Coronary artery (tissue), 2 donors: Measurements from ENCODE around the gene DCPS.
"Not testable (repeated sequence)": the region's sequence is repeated elsewhere in the genome, so short reads cannot be mapped to it uniquely, and the experiment has no call there.

ENCODE experiments used
- DNase-seq: peaks from one replicate; pipeline ENCODE4 v3.0.0-alpha.2; 2017; ENCODE audit warnings: low spot score
- H3K27ac ChIP-seq, 2 donors: fragments of 200-600 bp; sonication (generic); one replicate each; pipeline ENCODE4 v1.5.1; 2016 to 2019
- H3K4me3 ChIP-seq: fragments of 200-600 bp; sonication (generic); 2 replicates; pipeline ENCODE4 v1.5.1; 2016; ENCODE audit warnings: mild to moderate bottlenecking, moderate library complexity
- TF ChIP-seq, protein P1 (sequence below): fragments of 200-600 bp; sonication (generic); IDR thresholded peaks from one replicate; pipeline ENCODE4 v1.5.1; 2019; ENCODE audit warnings: antibody characterized with exemption

DCPS gene

DNA sequence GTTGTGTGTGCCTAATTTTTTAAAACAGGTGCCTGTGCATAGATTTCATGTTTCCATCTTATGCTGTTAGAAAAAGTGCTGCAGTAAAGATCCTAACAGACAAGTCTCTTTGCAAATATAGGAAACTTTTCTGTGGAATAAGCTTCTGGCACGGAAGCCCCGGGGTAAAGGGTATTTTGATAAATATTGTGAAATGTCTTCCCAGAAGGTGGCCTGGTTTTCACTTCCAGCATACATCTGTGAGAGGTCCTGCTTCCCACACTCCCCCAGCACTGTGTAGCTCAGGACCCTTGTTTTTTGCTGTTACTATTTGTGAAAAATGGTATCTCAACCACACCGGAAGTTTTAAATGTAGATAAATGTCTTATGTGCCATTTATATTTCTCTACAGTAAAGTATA lies 66.2 kb downstream of the DCPS start:
- DNase-seq: no peak
- Histone ChIP-seq H3K27ac (no peak overlapping the region), H3K4me3 (no peak overlapping the region)
- TF ChIP-seq, protein P1, sequence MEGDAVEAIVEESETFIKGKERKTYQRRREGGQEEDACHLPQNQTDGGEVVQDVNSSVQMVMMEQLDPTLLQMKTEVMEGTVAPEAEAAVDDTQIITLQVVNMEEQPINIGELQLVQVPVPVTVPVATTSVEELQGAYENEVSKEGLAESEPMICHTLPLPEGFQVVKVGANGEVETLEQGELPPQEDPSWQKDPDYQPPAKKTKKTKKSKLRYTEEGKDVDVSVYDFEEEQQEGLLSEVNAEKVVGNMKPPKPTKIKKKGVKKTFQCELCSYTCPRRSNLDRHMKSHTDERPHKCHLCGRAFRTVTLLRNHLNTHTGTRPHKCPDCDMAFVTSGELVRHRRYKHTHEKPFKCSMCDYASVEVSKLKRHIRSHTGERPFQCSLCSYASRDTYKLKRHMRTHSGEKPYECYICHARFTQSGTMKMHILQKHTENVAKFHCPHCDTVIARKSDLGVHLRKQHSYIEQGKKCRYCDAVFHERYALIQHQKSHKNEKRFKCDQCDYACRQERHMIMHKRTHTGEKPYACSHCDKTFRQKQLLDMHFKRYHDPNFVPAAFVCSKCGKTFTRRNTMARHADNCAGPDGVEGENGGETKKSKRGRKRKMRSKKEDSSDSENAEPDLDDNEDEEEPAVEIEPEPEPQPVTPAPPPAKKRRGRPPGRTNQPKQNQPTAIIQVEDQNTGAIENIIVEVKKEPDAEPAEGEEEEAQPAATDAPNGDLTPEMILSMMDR: no peak

DNA sequence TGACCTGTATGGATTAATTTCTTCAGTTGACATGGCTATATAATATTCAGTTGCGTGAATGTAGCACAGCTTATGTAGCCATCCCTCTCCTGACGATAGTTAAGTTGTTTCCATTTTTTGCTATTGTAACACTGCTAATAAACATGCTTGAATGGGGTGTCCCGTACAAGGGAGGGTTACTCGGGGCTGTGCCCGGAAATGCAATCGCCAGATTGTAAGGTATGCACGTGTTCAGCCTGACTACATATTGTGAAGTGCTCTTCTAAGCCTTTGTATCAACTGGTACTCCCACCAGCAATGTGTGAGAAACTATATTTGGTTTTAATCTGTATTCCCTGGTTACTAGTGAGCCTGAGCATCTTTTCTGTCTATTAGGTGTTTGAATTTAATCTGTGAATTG lies 67.7 kb downstream of the DCPS start:
- Histone ChIP-seq H3K27ac (no peak overlapping the region), H3K4me3 (no peak overlapping the region)
- no peak for DNase-seq
- TF ChIP-seq, protein P1: no peak

DNA sequence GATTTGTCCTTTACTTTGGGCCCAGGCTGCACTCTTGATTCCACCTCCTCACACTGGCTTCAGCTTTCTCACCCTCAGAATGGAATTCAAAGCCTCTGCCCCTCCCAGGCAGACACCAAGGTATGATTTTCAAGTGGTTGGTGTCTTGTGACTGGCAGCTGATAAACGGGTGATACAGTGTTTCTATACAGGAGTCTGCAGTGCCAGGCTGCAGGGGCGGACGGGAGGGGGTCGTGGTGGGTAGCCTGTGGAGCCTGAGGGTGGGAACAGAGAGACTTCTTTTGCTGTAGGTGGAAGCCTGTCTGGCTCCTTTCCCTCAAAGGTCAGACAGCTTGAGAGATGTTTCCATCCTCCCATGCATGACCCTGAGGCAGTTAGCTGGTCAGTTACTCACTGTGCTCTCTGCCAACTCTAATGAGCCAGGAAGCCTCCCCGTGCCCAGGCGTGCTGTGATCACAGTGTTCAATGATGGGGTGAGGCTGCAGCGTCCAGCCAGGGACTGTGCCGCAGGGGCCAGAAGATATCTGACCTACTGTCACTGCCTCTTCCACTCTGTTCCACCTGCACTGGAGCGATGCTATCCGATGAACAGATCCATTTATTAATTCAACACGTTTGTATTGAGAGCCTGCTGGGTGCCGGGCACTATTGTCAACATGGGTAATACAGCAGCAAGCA lies 69.7 kb downstream of the DCPS start:
- H3K4me3 ChIP-seq, DNase-seq, H3K27ac ChIP-seq: not testable (repeated sequence)

DNA sequence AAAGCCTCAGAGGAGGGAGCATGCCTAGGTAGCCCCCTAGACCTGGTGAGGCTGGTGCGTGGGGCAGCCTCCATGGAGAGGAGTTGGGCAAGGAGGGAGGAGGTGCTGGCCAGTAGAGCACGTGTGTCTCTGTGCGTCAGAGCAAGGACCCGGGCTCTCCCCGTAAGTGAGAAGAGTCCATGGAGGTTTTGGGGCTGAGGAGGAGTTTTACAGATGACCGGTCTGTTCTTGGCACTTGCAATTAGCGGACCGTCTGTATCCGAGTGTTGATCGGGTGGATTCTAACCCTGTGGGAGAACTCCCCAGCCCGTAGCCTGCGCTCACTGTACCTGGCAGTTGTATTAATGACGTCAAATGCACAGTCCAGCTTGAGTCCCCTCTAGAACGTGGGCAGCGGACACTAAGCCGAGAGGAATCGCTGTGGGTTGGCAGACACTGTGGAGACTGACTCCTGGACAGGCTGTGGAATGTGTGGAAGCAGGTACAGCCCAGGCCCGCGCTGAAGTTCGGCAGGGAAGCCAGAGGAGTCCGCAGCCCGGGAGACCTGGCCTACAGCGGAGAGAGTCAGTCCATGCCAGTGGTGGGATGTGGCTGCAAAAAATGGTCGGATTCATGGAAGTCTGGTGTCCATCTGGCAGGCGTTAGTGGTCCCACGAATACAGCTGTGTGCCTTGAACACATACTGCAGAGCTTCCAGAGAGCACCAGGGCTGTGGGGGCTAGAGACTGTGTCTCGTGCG lies 70.9 kb downstream of the DCPS start:
- not testable (repeated sequence) for DNase-seq, H3K4me3 ChIP-seq
- peak overlapping the region in 1 of 2 donors; percentile 16 for H3K27ac ChIP-seq

DNA sequence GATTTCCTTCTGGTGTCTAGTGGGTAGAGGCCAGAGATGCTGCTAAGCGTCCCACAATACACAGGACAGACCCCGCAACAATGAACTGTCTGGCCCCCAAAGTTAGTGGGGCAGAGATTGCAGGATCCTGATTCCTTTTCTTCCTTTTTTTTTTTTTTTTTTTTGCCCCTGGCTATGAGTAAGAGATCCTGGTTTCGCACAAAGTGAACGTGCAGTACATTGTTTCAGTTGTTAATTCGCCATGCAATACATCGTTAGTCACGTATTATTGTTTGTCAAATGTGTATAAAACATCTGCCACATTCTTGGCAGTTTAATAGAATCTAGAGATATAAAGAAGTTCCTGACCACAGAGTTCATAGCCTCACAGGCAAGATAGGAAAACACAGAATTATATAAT lies 71.9 kb downstream of the DCPS start:
- DNase-seq: no peak
- H3K4me3 ChIP-seq: no peak overlapping the region
- H3K27ac ChIP-seq: no peak overlapping the region
- TF ChIP-seq, protein P1: no peak

DNA sequence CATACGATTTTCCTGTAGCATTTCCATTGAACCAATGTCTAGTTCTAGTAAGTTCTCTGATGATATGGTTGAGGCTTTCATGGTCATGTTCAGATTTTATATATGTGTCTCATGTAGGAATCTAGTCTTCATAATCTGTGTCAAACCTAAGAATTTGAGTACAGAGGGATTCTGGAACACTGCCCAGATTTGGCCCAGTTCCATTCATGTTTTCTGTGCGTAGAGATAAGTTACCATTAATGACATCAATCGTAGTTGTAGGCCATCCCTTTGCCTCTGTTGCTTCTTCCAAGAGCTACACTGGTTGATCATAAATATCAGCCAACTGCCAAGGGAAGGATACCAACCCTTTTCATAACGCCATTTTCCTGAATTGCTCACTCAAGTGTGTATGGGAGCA lies 74.9 kb downstream of the DCPS start:
- DNase-seq: no peak

DNA sequence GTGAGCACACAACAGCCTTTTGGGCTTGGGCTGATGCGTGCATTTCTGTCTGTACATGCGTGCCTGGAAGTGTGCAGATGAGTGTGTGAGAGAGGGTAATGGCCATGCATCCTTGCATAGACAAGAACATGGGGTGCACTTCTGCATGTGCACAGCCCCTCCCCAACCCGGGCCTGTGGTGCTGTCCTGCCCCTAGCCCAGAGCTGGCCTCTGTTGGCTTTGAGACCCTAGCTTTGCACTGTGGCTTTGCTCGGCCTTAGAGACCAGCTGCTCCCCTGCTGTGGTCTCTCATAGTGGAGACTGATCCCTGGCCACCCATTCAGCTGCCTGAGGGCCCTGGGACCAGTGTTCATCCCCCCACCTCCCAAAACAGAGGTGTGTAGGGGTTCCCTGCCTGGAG lies 77.0 kb downstream of the DCPS start:
- H3K27ac ChIP-seq: no peak overlapping the region
- TF ChIP-seq, protein P1: no peak
- H3K4me3 ChIP-seq: no peak overlapping the region
- DNase-seq: no peak

More for the DNA sequence above, 74.9 kb downstream of the DCPS start:
- TF ChIP-seq, protein P1: no peak
- H3K4me3 ChIP-seq: no peak overlapping the region
- no peak overlapping the region for H3K27ac ChIP-seq

DNA sequence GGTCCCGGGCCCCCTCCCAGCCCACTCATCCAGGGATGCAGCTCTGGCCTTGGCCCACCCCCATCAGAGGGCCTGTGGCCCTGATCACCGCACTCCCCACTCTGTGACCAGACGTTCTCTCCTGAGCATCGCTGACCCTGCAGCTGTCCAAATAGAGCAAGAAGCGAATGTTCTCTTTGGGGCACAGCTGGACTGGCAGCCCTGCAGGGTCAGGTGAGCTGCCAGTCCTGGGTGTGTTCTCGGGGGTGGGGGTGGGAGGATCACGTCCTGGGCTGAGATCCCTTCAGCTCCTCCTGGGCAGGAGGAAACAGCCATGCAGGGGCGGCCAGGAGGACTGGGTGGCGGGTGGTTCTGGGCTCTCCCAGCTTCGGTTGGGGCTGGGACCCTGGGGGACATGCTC lies 78.1 kb downstream of the DCPS start:
- H3K4me3 ChIP-seq, DNase-seq, H3K27ac ChIP-seq: not testable (repeated sequence)

DNA sequence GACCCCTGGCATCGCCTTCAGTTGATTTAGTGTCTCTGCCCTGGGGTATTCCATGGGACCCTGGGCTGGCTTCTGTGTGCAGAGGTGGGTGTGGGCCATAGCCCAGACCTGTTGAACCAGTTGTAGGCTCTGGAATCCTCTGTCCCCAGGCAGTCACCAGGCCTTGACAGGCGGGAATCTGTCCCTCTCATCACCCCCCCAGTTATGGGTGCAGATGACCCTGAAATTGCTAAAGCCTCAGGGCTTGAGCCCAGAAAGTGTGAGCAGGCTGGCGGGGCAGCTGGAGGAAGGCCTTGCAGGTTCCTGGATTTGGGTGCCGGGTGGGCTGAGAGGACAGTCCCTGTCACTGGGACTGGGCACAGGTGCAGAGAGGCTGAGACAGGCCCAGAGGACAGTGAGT lies 78.8 kb downstream of the DCPS start:
- H3K27ac ChIP-seq, H3K4me3 ChIP-seq, DNase-seq: not testable (repeated sequence)
